RCC 7860 (cell line): ENCODE data around the gene NUBP1.
A peak's percentile ranks its signal among the peaks of the same experiment; 100 is the strongest.
"Not testable (repeated sequence)": the region's sequence is repeated elsewhere in the genome, so short reads cannot be mapped to it uniquely, and the experiment has no call there.

Experiments used
- DNase-seq: peaks from one replicate; pipeline ENCODE4 v3.0.0-alpha.2; 2015; ENCODE audit warnings: low spot score
- FAIRE-seq: peaks from 2 replicates; lab custom pipeline; 2012; peaks lifted over from hg19 to GRCh38; lab: Jason Lieb, UNC

Gene NUBP1

GRCh38 chr16:10750793-10751192 lies 7.2 kb downstream of the NUBP1 start:
- no peak for FAIRE-seq

GRCh38 chr16:10751291-10751697 lies 7.7 kb downstream of the NUBP1 start:
- DNase-seq (no peak), FAIRE-seq (no peak)

More at GRCh38 chr16:10750793-10751192, 7.2 kb downstream of the NUBP1 start:
- DNase-seq, result no peak

- no peak for DNase-seq
- no peak for FAIRE-seq
Observed at GRCh38 chr16:10752843-10753523, 9.3 kb downstream of the NUBP1 start.

- FAIRE-seq, result no peak
Observed at GRCh38 chr16:10753670-10754069, 10.0 kb downstream of the NUBP1 start.

GRCh38 chr16:10754941-10755340 lies 11.3 kb downstream of the NUBP1 start:
- peak; percentile 40 for FAIRE-seq
- peak; percentile 50 for DNase-seq

More at GRCh38 chr16:10753670-10754069, 10.0 kb downstream of the NUBP1 start:
- DNase-seq, result no peak

GRCh38 chr16:10756574-10756973 lies 12.9 kb downstream of the NUBP1 start:
- DNase-seq (no peak), FAIRE-seq (no peak)

GRCh38 chr16:10760858-10761257 lies 17.2 kb downstream of the NUBP1 start:
- FAIRE-seq (no peak), DNase-seq (no peak)

GRCh38 chr16:10761373-10761772 lies 17.7 kb downstream of the NUBP1 start:
- FAIRE-seq (no peak), DNase-seq (no peak)

- DNase-seq (no peak), FAIRE-seq (no peak)
Observed at GRCh38 chr16:10762336-10763016, 18.8 kb downstream of the NUBP1 start.

GRCh38 chr16:10763456-10763855 lies 19.8 kb downstream of the NUBP1 start:
- no peak for DNase-seq
- FAIRE-seq, result no peak

- DNase-seq, result no peak
- no peak for FAIRE-seq
Observed at GRCh38 chr16:10765772-10766171, 22.1 kb downstream of the NUBP1 start.

GRCh38 chr16:10767127-10767526 lies 23.5 kb downstream of the NUBP1 start:
- no peak for FAIRE-seq

GRCh38 chr16:10769381-10769780 lies 25.7 kb downstream of the NUBP1 start:
- FAIRE-seq (no peak), DNase-seq (no peak)

More at GRCh38 chr16:10767127-10767526, 23.5 kb downstream of the NUBP1 start:
- DNase-seq, result no peak

- no peak for DNase-seq
- no peak for FAIRE-seq
Observed at GRCh38 chr16:10770907-10771306, 27.3 kb downstream of the NUBP1 start.

- FAIRE-seq (no peak), DNase-seq (no peak)
Observed at GRCh38 chr16:10776280-10776679, 32.6 kb downstream of the NUBP1 start.

- DNase-seq, FAIRE-seq: not testable (repeated sequence)
Observed at GRCh38 chr16:10776923-10777322, 33.3 kb downstream of the NUBP1 start.

GRCh38 chr16:10777356-10777755 lies 33.7 kb downstream of the NUBP1 start:
- no peak for FAIRE-seq
- DNase-seq, result no peak

GRCh38 chr16:10779908-10780307 lies 36.3 kb downstream of the NUBP1 start:
- not testable (repeated sequence) for FAIRE-seq, DNase-seq

GRCh38 chr16:10780628-10781027 lies 37.0 kb downstream of the NUBP1 start:
- FAIRE-seq (no peak), DNase-seq (no peak)

- no peak for DNase-seq
Observed at GRCh38 chr16:10782628-10783027, 39.0 kb downstream of the NUBP1 start.

GRCh38 chr16:10787304-10787703 lies 43.7 kb downstream of the NUBP1 start:
- DNase-seq (no peak), FAIRE-seq (no peak)

More at GRCh38 chr16:10782628-10783027, 39.0 kb downstream of the NUBP1 start:
- no peak for FAIRE-seq

- FAIRE-seq, DNase-seq: not testable (repeated sequence)
Observed at GRCh38 chr16:10788630-10789029, 45.0 kb downstream of the NUBP1 start.
